HG02870 (cell line): ENCODE measurements around the gene TDRD9.

Experiments
- ATAC-seq: cut with Tn5 transposase; IDR thresholded peaks from one replicate; pipeline ENCODE4 v1.9.1; 2021; ENCODE audit warnings: mild to moderate bottlenecking, moderate library complexity; ENCODE audit not compliant: unreplicated experiment

The TDRD9 gene

DNA sequence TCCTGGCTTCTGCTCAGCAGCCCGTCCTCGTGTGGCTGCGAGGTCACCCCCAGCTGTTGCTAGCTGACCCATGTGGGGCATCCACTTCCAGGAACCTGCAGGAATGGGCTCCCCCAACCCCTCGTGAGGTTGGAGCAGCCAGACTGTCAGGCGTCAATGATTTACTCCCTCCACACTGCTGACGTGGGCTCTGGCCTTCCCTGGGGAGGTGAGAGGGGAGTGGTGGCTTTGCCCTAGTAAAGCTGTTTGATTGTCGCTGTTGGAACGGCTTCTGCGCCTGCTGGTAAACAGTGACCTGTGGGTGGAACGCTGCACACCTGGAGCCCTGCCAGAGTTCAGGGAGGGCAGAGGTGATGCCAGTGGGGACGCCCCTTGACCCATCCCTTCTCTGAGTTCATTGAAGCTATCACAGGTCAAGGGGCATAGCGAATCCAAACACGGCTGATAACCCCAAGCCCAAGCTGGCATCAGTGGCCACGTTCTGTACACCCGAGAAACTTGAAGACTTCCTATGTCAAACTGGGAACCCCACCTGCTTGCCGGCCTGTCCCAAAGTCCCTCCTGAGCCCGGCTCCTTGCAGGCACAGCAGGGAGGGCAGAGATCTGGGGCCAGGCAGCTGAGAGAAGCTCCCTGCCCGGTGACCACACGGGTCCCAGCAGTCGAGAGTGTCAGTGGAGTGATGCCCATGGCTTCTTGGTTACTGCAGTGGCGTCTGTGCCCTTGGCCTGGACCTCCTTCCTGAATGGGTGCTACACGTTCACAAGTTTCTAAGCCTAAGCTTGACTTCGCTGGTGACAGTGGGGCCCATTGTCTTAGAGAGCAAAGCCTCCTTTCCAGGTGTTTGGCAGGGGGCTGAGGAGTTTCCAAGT lies 160.0 kb downstream of the TDRD9 start:
- ATAC-seq = no peak

GRCh38 chr14:104090071-104090748 lies 162.0 kb downstream of the TDRD9 start:
- no peak for ATAC-seq

- no peak for ATAC-seq
These were observed 163.0 kb downstream of the TDRD9 start for GRCh38 chr14:104091061-104091926.

GRCh38 chr14:104091927-104092771 lies 163.9 kb downstream of the TDRD9 start:
- ATAC-seq = no peak

- no peak for ATAC-seq
These were observed 164.7 kb downstream of the TDRD9 start for GRCh38 chr14:104092931-104093365.

GRCh38 chr14:104093366-104094055 lies 165.3 kb downstream of the TDRD9 start:
- no peak for ATAC-seq

DNA sequence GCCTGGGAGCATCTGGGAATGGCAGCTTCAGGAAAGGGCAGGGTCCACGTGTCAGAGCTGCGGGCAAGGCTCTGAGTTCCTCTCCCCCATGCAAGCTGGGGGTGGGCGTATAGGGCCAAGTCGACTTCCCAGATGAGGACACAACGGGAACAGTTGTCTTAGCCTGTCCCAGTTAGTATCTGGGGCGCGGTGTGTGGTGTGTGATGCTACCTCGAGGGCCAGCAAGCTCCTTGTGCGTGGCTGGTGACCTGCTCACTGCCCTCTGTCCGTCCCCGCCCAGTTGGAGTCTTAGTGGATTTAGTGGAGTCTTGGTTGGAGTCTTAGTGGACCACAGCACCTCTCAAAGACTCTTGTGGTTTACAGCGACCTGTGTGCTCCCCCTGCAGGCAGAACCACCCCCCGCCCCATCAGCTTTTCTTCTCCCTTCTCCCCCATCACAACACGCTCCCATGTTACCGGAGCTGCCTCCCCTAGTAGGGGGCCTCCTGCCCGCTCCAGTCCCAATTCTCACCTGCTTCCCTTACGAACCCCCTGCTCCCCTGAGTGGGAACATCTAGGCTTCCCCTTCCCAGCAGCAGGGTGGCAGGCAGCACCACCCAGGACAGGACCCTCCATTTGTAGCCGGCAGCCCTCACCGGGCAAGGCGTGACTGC lies 165.9 kb downstream of the TDRD9 start:
- no peak for ATAC-seq

GRCh38 chr14:104094709-104095425 lies 166.6 kb downstream of the TDRD9 start:
- ATAC-seq = no peak

- no peak for ATAC-seq
These were observed 167.4 kb downstream of the TDRD9 start for GRCh38 chr14:104095426-104096310.

- ATAC-seq = no peak
These were observed 168.1 kb downstream of the TDRD9 start for GRCh38 chr14:104096318-104096717.

DNA sequence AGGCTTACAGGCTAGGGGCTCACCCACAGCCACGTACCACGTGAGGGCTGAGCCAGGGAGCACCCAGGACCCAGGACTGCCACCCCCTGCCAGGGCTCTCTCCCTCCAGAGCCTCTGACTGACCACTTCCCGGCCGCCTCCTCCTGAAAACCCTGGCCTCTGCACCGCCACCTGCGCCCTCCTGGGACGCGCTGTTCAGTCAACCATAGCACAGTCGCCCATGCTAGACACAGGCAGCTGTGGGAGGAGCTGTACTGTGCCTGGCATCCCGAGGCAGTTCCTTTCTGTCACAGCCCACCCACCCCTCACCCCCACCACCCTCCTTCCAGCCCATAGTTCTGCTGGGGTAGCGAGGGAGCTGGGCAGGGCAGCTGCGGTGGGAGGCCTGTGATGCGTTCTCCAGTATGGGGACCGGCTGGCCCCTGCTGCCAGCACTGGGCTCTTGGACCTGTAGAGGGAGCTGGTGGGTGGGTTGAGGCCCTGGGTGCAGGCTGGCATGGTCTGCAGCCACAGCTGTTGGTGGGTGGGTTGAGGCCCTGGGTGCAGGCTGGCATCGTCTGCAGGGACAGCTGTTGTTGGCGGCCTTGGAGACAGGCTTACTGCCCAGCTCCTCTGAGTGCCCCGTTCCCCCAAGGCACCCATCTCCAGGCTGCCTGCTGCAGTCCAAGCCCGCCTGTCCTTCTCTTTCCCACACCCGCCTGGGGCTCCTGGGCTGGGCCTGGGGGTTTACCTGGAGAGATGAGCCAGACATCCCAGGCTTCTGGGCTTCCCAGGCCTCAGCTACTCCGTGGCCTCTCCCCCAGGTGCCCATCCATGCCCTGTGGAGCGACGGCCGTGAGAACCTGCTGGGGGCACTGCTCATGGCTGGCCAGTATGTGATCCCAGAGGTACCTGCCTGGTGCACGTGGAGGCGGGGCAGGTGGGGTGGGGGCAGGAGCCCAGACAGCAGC lies 168.8 kb downstream of the TDRD9 start:
- no peak for ATAC-seq

DNA sequence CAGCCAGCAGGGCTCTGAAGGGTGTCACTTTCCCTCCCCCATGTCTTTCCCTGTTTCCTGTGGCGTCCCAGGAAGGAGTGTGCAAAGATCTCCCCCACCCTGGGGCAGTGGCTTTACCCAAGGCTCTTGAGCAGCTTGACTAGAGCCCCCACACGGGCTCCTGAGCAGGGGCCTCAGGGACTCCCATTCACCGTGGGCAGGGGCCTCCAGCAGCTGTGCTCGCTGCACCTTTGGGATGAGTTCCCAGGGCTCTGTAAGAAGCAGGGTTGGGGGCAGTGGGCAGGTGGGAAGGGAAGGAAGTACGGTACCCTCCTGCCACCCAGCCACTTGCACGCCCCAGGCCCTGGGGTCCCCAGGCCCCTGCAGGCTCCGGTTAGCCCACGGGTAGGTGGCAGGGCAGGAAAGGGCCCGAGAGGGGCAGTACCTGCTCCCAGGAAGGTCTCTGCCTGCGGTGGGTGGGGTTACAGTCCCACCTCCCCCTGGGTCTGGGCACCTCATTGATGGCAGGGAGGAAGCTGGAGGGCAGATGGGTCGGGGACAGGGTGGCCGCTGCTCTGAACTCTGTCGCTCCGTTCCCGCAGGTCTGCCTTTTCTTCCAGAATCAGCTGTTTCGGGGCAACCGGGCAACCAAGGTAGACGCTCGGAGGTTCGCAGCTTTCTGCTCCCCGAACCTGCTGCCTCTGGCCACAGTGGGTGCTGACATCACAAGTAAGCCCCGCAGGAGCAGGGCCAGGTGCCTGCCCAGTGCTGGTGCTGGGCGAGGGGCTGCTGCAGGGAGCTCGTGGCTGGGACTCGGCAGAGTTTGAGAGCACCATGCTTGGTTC lies 170.2 kb downstream of the TDRD9 start:
- ATAC-seq = no peak

DNA sequence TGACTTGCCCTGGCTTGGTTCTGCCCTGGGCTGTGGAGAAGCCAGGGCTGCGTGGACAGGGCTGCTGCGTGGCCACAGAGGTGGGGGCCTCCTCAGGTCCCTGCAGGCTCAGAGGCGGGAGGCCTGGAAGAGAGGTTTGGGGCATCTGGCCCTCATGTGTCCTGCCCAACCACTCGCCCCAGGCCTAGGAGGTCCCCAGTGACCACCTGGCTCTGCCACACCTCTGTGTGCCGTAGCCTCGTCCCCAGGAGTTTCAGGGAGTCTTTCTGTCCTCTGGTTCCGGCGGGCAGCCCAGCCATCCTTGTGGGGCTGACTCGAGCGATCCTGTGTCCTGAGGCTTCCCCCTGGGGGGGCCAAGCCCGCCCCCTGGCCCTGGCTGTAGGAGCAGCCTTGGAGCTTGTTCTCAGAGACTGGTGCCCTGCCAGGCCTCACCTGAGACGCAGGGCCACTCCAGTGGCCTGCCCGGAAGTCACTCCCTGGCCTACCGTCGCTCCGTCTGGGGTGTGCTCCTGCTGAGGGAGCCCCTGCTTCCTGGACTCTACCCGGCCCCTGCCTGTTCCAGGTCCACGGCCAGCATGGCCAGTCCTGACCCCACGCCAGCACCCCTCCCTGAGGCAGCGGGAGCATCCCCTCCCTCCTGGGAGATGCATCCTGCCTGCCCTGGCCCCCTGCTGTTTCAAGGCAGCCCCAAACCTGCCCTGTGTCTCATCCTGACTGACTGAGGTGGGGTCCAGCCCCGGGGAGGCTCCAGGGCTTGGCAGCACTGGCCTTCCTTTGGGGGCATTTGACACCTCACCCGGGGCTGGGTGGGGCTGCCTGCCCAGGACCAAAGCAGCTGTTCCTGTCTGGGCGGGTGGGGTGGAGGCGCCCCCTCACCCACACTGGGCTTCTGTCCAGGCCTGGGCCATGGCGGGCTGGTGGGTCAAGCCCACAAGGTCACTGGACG lies 171.1 kb downstream of the TDRD9 start:
- no peak for ATAC-seq
